ENCODE results near the gene ARRDC3. TPM values are rescaled to one million over a fixed set of nuclear protein-coding genes. Genes with fewer than 3 reads are reported as not detected.

The ARRDC3 gene
- total RNA-seq, 2 donors from 2014 or later = 30.5 to 60.7 TPM

DNA sequence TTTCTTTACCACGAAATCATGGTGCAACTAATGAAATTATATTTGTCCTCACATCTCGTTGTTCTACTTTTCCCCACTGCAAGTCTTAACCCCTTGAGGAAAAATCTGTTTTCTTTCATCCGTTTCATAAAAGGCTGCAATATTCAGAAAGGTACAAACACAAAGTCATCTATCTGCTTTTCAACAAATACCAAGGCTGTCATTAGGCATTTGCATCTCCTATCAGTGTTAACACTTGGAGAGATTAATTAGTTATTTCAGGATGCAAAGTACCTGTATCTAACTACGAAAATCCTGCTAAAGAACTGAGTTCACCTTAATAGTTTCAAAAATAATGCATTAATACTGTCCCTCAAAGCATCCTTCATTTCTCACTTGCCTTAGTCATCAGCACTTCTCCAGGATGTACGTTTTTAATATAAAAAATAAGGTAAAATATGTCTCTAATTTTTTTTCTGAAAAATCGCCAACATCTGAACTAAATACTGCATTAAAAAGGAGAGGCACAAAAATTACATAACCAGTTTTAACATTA, 1.8 kb downstream of the ARRDC3 start:
- Mint-ChIP-seq H3K9me3 (no peaks in the 10 kb centered on the region), H3K27me3 (ENCODE audit: insufficient read depth) (no peaks in the 10 kb centered on the region), H3K4me3 (peak overlapping the region; percentile 82), H3K27ac (peak overlapping the region; percentile 90), H3K36me3 (ENCODE audit: low read depth) (peaks cover 14% of the 10 kb centered on the region), H3K4me1 (peaks cover 15% of the 10 kb centered on the region)
- 0% methylated on average over 3 to 5 of the region's 6 CpGs for WGBS, 2 experiments (ENCODE audit: insufficient coverage in 1 of 2, insufficient read length in 1 of 2)
- peak overlapping the region; percentile 96 for H3K27ac ChIP-seq (ENCODE audit: low read depth, low read length)
- H3K4me3 ChIP-seq (ENCODE audit: low read length) = peak overlapping the region; percentile 95
- H3K9ac ChIP-seq (ENCODE audit: extremely low read depth, low read length, poor library complexity, severe bottlenecking) = peak overlapping the region; percentile 99
- H3K9me3 ChIP-seq (ENCODE audit: control insufficient read depth, low read length) = no peaks in the 10 kb centered on the region
- TF ChIP-seq, protein P1, sequence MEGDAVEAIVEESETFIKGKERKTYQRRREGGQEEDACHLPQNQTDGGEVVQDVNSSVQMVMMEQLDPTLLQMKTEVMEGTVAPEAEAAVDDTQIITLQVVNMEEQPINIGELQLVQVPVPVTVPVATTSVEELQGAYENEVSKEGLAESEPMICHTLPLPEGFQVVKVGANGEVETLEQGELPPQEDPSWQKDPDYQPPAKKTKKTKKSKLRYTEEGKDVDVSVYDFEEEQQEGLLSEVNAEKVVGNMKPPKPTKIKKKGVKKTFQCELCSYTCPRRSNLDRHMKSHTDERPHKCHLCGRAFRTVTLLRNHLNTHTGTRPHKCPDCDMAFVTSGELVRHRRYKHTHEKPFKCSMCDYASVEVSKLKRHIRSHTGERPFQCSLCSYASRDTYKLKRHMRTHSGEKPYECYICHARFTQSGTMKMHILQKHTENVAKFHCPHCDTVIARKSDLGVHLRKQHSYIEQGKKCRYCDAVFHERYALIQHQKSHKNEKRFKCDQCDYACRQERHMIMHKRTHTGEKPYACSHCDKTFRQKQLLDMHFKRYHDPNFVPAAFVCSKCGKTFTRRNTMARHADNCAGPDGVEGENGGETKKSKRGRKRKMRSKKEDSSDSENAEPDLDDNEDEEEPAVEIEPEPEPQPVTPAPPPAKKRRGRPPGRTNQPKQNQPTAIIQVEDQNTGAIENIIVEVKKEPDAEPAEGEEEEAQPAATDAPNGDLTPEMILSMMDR (conservative IDR thresholded peaks at IDR 0.05) = no peak
- no peaks in the 10 kb centered on the region for H3K4me1 ChIP-seq (ENCODE audit: control insufficient read depth, insufficient read depth, low read length)
- no peaks in the 10 kb centered on the region for H3K27me3 ChIP-seq (ENCODE audit: control insufficient read depth, insufficient read depth, low read length, poor library complexity, severe bottlenecking)
- H3K36me3 ChIP-seq (ENCODE audit: control insufficient read depth, insufficient read depth, low read length) = peaks cover 26% of the 10 kb centered on the region
- no peak for DNase-seq

DNA sequence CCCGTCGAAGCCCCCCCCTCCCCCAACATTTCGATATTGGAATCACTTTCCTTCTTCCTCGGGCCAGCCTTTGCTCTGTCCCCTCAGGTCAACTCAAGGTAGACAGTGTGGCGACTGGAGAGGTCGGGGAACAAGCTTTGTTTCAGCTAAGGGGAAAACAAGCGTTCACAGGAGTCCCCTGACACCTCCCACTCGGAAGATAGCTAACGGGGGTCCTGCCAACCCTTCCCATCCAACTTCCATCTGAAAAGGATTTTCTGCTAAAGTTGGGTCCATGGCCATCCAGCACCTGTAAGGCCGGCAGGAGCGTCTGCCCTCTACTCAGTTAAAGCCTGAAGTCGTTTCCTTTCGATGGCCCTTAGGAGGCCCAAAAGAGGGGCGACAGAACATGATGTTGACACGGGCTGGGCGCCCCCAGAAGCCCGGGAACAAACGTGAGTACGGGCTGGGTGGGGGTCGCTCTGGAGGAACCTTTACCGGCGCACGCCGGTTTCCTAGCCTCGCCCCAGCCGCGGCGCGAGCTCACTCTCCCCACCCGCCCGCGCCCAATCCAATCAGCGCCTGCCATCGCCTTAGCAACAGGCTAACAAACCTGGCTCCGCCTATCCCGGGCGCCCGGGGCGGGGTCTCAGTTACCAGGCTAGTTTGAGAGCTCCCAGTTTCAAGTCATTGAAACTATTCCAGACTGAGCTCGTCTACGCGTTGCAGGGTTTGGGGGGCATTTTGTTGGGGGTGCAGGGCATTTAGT, 2.5 kb downstream of the ARRDC3 start:
- Histone ChIP-seq H3K9me3 (ENCODE audit: control insufficient read depth, low read length) (no peaks in the 10 kb centered on the region), H3K36me3 (ENCODE audit: control insufficient read depth, insufficient read depth, low read length) (peaks cover 32% of the 10 kb centered on the region), H3K4me3 (ENCODE audit: low read length) (peak overlapping the region; percentile 95), H3K9ac (ENCODE audit: extremely low read depth, low read length, poor library complexity, severe bottlenecking) (peak overlapping the region; percentile 99), H3K27ac (ENCODE audit: low read depth, low read length) (peak overlapping the region; percentile 96), H3K4me1 (ENCODE audit: control insufficient read depth, insufficient read depth, low read length) (no peaks in the 10 kb centered on the region), H3K27me3 (ENCODE audit: control insufficient read depth, insufficient read depth, low read length, poor library complexity, severe bottlenecking) (no peaks in the 10 kb centered on the region)
- Mint-ChIP-seq H3K27me3 (ENCODE audit: insufficient read depth) (no peaks in the 10 kb centered on the region), H3K36me3 (ENCODE audit: low read depth) (peaks cover 14% of the 10 kb centered on the region), H3K4me1 (peaks cover 15% of the 10 kb centered on the region), H3K4me3 (peak overlapping the region; percentile 82), H3K27ac (peak overlapping the region; percentile 96), H3K9me3 (no peaks in the 10 kb centered on the region)
- DNase-seq = peak; percentile 99
- TF ChIP-seq, protein P1 (conservative IDR thresholded peaks at IDR 0.05) = no peak
- WGBS, 2 experiments (ENCODE audit: insufficient coverage in 1 of 2, insufficient read length in 1 of 2) = 0% methylated on average over 7 to 42 of the region's 42 CpGs

DNA sequence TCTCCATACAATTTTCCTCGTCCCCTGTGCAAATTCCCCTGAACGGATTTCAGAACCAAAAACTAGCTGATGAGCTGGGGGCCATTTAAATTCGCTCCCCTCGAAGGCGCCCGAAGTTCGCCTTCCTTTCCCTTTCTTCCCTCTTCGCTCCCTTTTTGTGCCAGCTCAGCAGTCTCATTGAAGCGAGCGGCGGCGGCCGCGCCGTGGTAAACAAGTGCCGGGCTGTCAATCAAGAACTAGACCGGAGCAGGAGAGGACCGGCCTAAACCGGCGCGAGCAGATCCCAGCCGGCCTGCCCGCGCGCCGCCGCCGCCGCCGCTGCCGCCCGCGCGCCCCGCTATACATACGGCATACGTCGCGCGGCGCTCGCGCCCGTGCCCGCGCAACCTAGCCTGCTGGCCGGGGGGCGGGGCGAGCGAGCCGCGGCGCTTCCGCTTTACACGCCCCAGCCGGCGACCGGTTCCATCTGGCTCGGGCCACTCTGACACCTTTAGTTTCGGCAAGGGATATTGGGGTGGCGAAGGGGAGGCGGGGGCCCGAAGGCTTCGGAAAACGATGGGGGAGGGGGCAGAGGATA, 3.1 kb downstream of the ARRDC3 start:
- 0 to 1% methylated on average over 19 to 60 of the region's 65 CpGs for WGBS, 2 experiments (ENCODE audit: insufficient coverage in 1 of 2, insufficient read length in 1 of 2)
- peak; percentile 96 for DNase-seq
- Histone ChIP-seq H3K9ac (ENCODE audit: extremely low read depth, low read length, poor library complexity, severe bottlenecking) (peak overlapping the region; percentile 99), H3K36me3 (ENCODE audit: control insufficient read depth, insufficient read depth, low read length) (peaks cover 39% of the 10 kb centered on the region), H3K9me3 (ENCODE audit: control insufficient read depth, low read length) (no peaks in the 10 kb centered on the region), H3K4me3 (ENCODE audit: low read length) (peak overlapping the region; percentile 95), H3K27ac (ENCODE audit: low read depth, low read length) (peak overlapping the region; percentile 99), H3K27me3 (ENCODE audit: control insufficient read depth, insufficient read depth, low read length, poor library complexity, severe bottlenecking) (no peaks in the 10 kb centered on the region), H3K4me1 (ENCODE audit: control insufficient read depth, insufficient read depth, low read length) (no peaks in the 10 kb centered on the region)
- H3K4me3 Mint-ChIP-seq = peak overlapping the region; percentile 82
- peaks cover 15% of the 10 kb centered on the region for H3K4me1 Mint-ChIP-seq
- peaks cover 16% of the 10 kb centered on the region for H3K36me3 Mint-ChIP-seq (ENCODE audit: low read depth)
- no peaks in the 10 kb centered on the region for H3K9me3 Mint-ChIP-seq
- H3K27ac Mint-ChIP-seq = peak overlapping the region; percentile 99
- TF ChIP-seq, protein P1 (conservative IDR thresholded peaks at IDR 0.05) = no peak
- H3K27me3 Mint-ChIP-seq (ENCODE audit: insufficient read depth) = no peaks in the 10 kb centered on the region

Data from endodermal cell (in vitro differentiated cells).